Measurements from ENCODE around the gene ANTXR1.
A peak's percentile ranks its signal among the peaks of the same experiment; 100 is the strongest.
"Not testable (repeated sequence)": the region's sequence is repeated elsewhere in the genome, so short reads cannot be mapped to it uniquely, and the experiment has no call there.

ANTXR1 gene

GRCh38 chr2:69166812-69167468 lies 154.0 kb downstream of the ANTXR1 start:
- DNase-seq, result no peak

- no peak for DNase-seq
Observed at GRCh38 chr2:69167469-69167822, 154.5 kb downstream of the ANTXR1 start.

DNA sequence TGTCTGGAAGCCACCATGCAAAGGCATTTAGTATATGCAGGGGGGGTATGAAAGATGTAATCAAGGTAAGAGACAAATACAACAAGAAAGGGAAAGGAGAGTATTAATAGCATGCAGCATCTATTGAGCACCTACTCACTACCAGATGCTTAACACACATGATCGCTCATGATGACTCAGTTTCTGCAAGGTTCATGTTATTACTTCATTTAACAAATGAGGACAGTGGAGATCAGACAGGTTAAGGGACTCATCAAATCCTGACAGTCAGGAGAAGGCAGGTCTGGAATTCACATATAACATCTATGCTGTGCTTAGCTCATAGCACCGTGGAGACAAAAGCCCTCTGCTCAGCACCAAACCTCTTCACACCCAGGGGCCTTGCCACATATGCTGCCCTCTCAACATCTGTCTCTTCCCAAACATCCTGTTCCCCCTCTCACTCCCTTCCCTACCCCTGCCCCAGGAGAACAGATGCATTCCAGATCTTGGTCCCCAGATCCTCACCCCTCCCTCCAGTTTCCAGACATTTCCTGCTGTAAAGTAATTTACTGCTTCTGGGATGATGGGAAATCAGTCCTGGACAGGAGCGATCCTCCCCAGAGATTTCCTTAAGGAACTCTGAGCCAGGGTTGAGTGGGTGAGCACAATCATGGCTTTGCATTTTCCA lies 155.3 kb downstream of the ANTXR1 start:
- DNase-seq, result no peak

GRCh38 chr2:69168950-69169654 lies 156.1 kb downstream of the ANTXR1 start:
- no peak for DNase-seq

DNA sequence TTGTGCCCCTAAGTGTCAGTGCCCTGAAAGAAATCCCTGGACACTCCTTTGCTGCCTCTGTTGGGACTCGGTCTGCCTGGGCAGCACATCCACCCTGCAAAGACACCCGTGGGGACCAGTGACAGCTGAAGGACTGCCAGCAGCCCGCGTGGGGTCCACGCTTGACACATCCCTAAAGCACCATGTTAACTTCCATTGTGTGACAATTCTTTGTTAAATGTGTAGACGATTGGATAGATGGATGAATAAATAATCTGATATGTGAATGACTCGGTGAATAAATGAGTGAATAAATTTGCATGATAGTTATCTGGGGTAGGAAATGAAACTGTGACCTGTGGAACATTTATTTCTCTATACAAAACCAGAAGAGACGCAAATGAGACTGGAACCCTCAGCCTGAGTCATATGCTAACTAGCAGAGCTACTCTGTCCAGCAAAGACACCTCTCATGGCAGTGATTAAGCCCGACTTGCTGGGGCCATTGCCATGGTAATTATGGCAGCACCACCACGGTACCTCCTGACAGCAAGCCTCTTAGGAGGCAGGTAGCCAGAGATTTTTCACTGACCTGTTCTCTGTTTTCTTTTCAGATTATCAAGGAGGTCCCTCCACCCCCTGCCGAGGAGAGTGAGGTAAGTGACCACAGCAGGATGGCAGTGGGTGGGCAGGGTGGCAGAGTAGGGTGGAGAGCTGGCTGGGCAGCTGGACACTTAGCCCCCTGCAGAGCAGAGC lies 156.8 kb downstream of the ANTXR1 start:
- no peak for DNase-seq

DNA sequence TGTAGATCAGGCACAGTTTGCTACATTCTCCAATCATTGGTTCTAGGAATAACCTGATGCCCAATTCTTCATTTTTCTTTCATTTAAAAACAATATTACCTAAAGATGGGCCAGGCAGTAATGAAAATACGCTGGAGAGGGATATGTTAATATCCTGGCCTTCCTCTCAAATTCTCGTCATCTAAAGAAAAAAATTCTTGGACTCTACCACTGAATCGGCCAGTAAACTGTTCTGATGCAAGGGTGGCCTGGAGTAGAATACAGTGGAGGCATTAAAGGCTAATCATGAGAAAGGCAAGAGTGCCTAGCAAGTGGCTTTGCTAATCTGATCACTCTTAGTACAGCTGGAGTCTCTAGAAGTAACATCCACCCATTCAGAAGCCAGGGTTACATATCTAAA lies 157.7 kb downstream of the ANTXR1 start:
- DNase-seq, result no peak

- DNase-seq, result peak; percentile 67
Observed at GRCh38 chr2:69171116-69171896, 158.3 kb downstream of the ANTXR1 start.

- DNase-seq, result no peak
Observed at GRCh38 chr2:69171897-69172525, 159.0 kb downstream of the ANTXR1 start.

DNA sequence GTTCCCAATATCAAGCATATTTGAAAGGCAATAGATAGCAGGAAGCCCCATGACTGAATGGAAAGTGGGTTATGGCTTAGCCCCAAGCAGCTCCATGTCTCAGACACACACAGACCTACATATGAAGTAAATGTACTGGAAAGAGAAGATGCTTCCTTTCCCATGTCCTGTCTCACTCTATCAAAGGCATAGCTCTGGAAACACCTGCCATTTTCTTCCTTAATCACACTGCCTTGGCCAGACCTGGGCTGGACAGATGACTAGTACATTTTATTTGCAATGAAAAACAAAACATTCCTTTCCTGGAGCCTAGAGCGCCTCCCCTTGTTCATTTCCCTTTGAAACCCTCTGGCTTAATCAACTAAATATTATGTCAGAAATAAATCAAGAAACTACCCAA lies 160.7 kb downstream of the ANTXR1 start:
- DNase-seq, result no peak

GRCh38 chr2:69174211-69174610 lies 161.2 kb downstream of the ANTXR1 start:
- DNase-seq, result not testable (repeated sequence)

DNA sequence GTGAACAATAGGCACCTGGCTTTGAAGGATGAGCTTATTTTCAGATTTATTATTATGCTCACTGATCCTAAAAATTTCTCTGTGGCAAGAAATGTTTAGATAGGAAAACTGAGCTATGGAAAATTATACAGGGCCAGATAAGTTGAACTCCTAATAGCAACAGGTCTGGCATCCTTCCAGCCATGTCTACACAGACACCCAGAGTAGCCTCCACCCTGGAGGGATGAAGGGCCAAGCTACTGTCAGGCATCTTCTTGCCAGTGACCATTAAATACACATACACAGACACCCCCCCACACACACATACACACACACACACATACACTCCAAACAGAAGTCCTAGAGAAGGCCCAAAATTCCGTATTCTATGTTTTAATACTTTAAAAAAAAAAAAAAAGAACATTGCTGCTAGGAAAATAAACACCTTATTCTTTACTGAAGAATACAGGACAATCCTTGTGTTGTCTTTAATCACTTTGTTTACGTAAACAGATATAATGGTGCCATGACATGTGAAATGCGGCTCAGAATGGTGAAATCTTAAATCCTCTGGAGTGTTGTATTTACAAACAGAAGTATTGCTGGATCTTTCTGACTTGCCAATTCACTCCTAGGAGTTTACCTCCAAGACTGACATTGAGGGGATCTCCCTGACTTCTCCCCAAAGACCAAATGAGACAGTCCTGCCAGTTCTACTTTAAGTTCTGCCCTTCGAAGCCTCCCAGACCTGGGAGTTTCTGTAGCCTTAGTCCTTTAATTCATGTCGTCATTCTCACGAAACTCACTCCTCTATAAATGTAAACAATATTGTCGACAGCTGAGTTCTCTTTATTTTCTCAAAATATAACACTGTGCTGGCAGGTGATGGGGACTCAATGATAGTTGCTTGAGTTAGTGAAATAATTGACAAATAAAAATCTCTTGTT lies 163.1 kb downstream of the ANTXR1 start:
- DNase-seq, result no peak

GRCh38 chr2:69177063-69177771 lies 164.2 kb downstream of the ANTXR1 start:
- DNase-seq, result peak; percentile 83

GRCh38 chr2:69177785-69178636 lies 165.0 kb downstream of the ANTXR1 start:
- peak; percentile 75 for DNase-seq

DNA sequence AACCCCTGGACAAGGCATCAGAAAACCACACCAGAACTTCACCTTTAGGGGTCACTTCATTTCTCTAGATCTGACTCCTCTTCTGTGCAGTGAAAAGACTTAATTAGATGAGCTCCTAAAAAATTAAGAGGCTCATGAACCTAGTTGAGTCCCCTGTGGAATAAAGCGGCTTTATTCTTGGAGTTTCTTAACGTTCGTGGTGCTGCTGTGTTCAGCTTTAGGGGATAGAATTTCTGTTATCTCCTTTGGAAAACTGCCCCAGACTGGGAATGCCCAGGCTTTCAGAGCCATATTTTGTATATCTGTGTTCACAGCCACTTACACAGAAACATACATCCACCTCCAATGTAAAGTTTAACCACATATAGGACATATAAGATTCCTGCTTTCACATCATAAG lies 165.8 kb downstream of the ANTXR1 start:
- DNase-seq, result no peak

GRCh38 chr2:69180227-69180626 lies 167.2 kb downstream of the ANTXR1 start:
- no peak for DNase-seq

DNA sequence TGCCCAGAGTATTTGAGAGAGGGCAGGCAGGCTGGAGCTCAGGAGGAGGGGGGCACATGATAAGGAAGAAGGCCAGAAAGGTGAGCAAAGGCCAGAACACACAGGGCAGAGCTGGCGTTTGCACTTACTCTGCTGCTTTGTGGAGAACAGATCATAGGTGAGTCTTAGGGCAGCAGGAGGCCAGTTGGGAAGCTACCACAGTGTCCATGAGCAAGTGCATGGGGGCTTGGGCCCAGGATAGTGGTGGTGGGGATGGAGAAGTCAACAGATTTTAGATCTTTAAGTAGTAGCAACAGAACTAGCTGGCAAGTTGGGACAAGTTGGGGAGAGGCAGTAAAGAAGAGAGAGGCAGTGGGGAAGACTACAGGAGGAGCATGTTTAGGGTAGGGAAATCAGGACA lies 168.0 kb downstream of the ANTXR1 start:
- DNase-seq, result no peak

GRCh38 chr2:69181806-69182427 lies 168.9 kb downstream of the ANTXR1 start:
- no peak for DNase-seq

DNA sequence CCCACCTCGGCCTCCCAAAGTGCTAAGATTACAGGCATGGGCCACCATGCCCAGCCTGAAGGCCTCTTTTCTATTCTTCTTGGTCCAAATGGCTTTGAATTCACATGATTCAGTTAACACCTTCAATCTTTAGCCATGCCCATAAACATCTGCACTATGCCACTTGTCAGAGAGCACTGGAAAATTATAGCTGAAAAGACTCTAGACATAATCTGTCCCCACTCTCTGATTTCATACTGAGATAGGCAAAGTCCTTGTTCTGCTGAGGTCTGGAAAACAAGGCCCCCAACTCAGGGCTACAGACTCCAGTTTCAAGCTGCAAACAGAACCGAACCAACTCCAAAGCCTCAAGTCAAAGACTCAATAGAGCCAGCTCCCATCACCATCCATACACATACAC lies 170.7 kb downstream of the ANTXR1 start:
- DNase-seq, result no peak

DNA sequence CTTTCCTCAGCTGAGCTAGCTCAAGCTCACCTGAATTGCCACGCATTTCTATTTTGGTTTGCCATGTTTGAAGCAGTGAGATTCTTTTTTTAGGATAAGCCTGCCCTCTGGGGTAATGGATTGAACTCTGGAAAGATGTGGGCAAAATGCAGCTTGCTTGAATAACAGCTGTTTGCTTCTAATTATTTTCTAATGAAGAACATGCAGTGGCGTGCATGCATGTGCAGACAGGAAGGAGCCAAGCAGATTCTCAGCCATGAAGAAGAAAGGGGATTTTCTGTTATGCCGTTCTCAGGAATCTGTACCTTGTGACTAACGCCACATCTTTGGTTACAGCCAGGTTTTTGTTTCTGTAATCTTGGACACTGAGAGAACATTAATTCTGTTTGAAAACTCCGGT lies 171.2 kb downstream of the ANTXR1 start:
- DNase-seq, result peak; percentile 68
